ENCODE data around the gene PRKAR2B. TPM values are rescaled to one million over a fixed set of nuclear protein-coding genes. Genes with fewer than 3 reads are reported as not detected.

PRKAR2B gene
- total RNA-seq, 1 experiment from 2014 or later: 6.2 TPM

DNA sequence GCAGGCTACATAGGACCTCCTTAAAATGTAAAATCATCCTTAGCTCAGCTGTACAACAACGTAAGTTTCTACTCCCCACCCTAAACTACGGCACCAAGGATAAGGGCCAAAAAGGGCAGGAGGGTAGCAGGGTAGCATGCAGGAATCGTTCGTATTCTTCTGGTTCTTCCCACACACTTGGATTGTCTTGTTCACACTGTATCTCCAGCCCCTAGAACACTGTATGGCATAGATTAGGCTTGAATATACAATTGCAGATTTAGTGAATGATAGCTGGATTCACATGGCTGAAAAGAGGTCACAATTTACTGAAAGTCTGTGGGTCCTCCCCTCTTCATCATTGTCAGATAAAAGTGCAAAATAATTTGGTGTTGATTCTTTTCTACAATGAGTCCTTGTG, 28.2 kb upstream of the PRKAR2B start:
- 0 out of 2 replicates have a peak, but pooled peaks cover 3% of the 10 kb centered on the region for H3K9me3 ChIP-seq (replicated peaks)
- H3K27me3 ChIP-seq (replicated peaks): no peaks in the 10 kb centered on the region; the same call in 1 of the 2 replicates
- DNase-seq (ENCODE audit: low read depth in 1 of 2, low spot score in 2 of 2): no peak
- no peaks in the 10 kb centered on the region for H3K36me3 ChIP-seq
- H3K27ac ChIP-seq: no peak overlapping the region
- H3K4me1 ChIP-seq (replicated peaks): no peaks in the 10 kb centered on the region
- H3K4me3 ChIP-seq: no peak overlapping the region

DNA sequence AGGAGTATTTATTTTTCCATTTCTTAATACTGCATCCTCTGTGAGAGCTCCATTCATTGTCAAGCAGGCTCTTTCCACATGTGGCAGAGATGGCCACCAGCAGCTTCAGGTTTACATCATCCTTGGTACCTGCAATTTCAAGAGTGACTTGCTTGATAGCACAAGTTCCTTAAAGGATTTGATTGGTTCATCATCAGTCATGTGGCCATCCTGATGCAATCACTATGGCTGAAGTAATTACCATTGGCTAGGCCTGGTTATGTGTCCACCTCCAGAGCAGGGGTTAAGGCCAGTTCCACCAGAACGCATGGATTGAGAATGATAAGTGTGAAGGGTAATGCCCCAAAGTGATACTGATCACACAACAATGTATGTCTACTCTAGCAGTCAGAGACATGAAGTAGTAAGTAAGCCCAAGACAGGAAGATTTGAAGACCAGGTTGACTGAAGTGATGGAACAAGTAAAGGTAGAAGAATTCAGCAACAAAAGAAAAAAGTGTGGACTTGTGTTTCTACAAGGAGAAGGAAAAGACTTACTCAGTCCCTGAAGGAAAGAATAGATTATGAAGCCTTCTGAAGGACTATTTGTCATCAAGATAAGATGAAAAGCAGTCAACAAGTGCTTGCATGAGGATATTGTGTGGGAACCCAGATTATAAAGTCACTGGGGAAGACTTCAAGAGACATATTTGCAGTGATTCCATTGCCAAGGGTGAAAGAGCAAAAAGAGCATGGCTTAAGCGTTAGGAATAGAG, 26.4 kb upstream of the PRKAR2B start:
- H3K4me1 ChIP-seq (replicated peaks): no peaks in the 10 kb centered on the region
- no peaks in the 10 kb centered on the region for H3K27me3 ChIP-seq (replicated peaks)
- 0 out of 2 replicates have a peak, but pooled peaks cover 3% of the 10 kb centered on the region for H3K9me3 ChIP-seq (replicated peaks)
- H3K4me3 ChIP-seq: no peak overlapping the region
- H3K36me3 ChIP-seq: no peaks in the 10 kb centered on the region
- DNase-seq (ENCODE audit: low read depth in 1 of 2, low spot score in 2 of 2): no peak
- H3K27ac ChIP-seq: no peak overlapping the region

DNA sequence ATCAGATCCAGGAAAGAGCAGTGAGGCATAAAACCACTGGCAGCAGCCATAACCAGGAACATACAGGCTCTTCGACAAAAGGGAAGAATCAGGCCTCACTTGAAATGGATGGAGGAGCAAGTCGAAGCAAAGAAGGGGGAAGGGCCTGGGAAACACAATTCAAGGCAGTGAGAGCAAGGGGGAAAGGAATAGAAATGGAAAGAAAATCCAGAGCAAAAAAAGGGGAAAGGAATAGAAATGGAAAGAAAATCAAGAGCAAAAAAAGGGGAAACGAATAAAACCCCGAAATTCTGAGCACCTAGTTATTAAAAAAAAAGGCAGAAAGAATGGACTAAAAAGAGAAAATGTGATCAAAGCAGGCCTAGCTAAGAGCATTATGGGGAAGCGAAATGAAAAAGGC, 24.1 kb upstream of the PRKAR2B start:
- Histone ChIP-seq H3K4me3 (no peak overlapping the region), H3K27ac (no peak overlapping the region), H3K4me1 (replicated peaks) (no peaks in the 10 kb centered on the region), H3K9me3 (replicated peaks) (0 out of 2 replicates have a peak, but pooled peaks cover 6% of the 10 kb centered on the region), H3K27me3 (replicated peaks) (0 out of 2 replicates have a peak, but pooled peaks cover 2% of the 10 kb centered on the region), H3K36me3 (no peaks in the 10 kb centered on the region)
- DNase-seq (ENCODE audit: low read depth in 1 of 2, low spot score in 2 of 2): no peak

DNA sequence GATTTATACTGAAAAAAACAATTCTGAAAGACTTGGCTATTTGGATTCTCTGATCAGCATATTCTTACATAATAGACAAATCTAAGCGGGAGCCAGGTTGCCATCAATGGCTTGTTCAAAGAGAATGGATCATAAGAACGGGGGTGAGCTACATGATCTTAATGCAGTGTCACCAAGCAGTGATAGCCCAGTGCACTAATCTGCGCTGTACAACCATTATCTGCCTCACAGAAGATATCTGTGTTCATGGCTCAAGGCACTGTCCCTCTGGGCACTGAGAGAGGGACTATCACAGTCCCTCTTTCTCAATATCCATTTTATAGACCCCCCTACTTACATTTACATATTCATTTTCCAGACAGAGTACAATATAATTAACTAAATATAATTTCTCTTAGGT, 22.9 kb upstream of the PRKAR2B start:
- DNase-seq (ENCODE audit: low read depth in 1 of 2, low spot score in 2 of 2): no peak
- Histone ChIP-seq H3K4me3 (no peak overlapping the region), H3K27ac (no peak overlapping the region), H3K36me3 (no peaks in the 10 kb centered on the region), H3K9me3 (replicated peaks) (0 out of 2 replicates have a peak, but pooled peaks cover 6% of the 10 kb centered on the region), H3K27me3 (replicated peaks) (0 out of 2 replicates have a peak, but pooled peaks cover 2% of the 10 kb centered on the region), H3K4me1 (replicated peaks) (no peaks in the 10 kb centered on the region)

DNA sequence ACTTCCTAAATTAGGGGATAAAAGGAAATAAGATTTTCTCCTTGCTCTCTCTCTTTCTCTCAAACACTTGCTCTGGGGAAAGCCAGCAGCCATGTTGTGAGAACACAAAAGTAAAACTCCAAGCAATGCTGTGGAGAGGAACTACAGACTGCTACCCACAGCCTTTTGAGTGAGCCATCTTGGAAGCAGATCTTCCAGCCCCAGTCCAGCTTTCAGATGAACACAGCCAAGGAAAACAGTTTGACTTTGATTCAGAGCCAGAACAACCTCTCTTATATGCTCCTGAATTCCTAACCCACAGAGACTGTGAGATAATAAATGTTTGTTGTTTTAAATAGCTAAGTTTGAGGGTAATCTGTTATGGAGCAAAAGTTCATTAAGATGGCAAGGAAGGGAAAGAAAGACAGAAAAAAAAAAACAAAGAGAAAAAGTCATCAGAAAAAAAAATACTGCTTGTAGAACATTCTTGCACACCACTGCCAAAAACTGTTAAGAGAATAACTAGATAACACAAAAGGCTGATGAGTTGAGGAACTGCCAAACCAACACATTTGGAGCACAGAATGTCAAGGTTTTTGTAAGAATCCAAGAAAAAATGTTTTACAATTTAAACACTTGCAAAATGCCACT, 20.9 kb upstream of the PRKAR2B start:
- Histone ChIP-seq H3K36me3 (no peaks in the 10 kb centered on the region), H3K27ac (no peak overlapping the region), H3K9me3 (replicated peaks) (0 out of 2 replicates have a peak, but pooled peaks cover 2% of the 10 kb centered on the region), H3K4me3 (no peak overlapping the region), H3K27me3 (replicated peaks) (0 out of 2 replicates have a peak, but pooled peaks cover 2% of the 10 kb centered on the region), H3K4me1 (replicated peaks) (no peaks in the 10 kb centered on the region)
- DNase-seq (ENCODE audit: low read depth in 1 of 2, low spot score in 2 of 2): no peak

DNA sequence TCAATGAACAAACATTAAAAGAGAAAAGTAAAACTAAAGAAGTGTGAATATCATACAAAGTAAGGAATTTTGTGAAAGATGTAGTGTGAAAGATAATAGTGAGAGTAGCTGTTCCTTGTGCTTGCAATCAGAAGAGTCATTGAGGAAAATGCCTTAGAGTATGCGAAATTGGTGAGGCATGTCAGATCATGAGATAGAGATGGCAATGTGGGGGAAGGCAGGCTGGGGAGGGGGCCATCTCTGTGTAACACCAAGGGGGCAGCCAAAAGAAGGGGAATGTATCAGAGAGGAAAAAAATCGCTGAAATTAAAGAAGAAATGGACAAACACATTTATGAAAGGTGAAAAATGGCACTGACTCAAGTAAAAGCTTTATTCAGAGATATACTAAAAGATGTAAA, 19.6 kb upstream of the PRKAR2B start:
- Histone ChIP-seq H3K9me3 (replicated peaks) (0 out of 2 replicates have a peak, but pooled peaks cover 2% of the 10 kb centered on the region), H3K36me3 (no peaks in the 10 kb centered on the region), H3K4me1 (replicated peaks) (no peaks in the 10 kb centered on the region), H3K27me3 (replicated peaks) (0 out of 2 replicates have a peak, but pooled peaks cover 2% of the 10 kb centered on the region), H3K4me3 (no peak overlapping the region), H3K27ac (no peak overlapping the region)
- DNase-seq (ENCODE audit: low read depth in 1 of 2, low spot score in 2 of 2): no peak

DNA sequence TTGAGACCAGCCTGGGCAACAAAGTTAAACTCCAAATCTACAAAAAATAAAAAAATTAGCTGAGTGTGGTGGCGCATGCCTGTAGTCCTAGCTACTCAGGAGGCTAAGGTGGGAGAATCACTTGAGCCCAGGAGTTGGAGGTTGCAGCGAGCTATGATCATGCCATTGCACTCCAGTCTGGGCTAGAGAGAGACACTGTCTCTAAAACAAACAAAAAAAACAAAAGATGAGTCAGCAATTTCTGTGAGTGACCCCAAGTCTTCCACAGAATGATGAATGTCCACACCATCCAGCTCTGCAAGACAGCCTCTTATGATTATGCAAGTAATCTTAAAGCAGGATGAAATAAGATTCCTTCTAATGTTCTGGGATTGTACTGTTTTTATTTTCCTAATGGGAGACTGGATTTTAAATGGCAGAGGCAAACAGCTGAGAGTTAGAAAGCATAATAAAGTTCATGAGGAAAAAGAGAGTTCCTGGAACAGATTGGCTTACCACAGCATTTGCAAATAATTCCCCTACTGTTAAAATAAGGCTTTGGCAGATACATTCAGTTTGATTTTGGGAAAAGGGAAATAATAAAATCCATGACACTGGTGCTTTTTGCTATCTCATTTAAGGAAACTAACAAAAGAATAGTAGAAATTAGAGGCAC, 18.9 kb upstream of the PRKAR2B start:
- Histone ChIP-seq H3K27me3 (replicated peaks) (0 out of 2 replicates have a peak, but pooled peaks cover 2% of the 10 kb centered on the region), H3K9me3 (replicated peaks) (0 out of 2 replicates have a peak, but pooled peaks cover 2% of the 10 kb centered on the region), H3K4me3 (no peak overlapping the region), H3K27ac (no peak overlapping the region), H3K4me1 (replicated peaks) (no peaks in the 10 kb centered on the region), H3K36me3 (no peaks in the 10 kb centered on the region)
- DNase-seq (ENCODE audit: low read depth in 1 of 2, low spot score in 2 of 2): no peak

DNA sequence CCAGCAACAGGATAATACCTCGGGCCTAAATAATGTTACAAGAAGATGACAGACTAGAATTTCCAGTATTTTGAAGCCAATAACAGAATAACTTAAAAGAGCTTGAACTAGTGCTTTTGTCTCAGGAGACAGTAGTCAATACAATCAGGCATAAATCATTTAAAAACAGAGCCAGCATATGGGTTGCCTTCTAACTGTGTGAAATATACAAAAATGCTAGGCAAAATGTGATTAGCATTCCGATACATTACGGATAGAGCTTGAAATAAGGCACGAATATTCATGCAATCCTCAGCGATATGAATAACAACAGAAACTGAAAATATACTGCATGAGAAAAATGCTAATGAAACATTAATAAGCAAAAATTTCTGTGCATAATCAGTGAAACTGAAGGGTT, 18.3 kb upstream of the PRKAR2B start:
- no peaks in the 10 kb centered on the region for H3K4me1 ChIP-seq (replicated peaks)
- H3K4me3 ChIP-seq: no peak overlapping the region
- H3K27ac ChIP-seq: no peak overlapping the region
- H3K9me3 ChIP-seq (replicated peaks): 0 out of 2 replicates have a peak, but pooled peaks cover 2% of the 10 kb centered on the region
- H3K36me3 ChIP-seq: no peaks in the 10 kb centered on the region
- DNase-seq (ENCODE audit: low read depth in 1 of 2, low spot score in 2 of 2): no peak
- H3K27me3 ChIP-seq (replicated peaks): 0 out of 2 replicates have a peak, but pooled peaks cover 2% of the 10 kb centered on the region

DNA sequence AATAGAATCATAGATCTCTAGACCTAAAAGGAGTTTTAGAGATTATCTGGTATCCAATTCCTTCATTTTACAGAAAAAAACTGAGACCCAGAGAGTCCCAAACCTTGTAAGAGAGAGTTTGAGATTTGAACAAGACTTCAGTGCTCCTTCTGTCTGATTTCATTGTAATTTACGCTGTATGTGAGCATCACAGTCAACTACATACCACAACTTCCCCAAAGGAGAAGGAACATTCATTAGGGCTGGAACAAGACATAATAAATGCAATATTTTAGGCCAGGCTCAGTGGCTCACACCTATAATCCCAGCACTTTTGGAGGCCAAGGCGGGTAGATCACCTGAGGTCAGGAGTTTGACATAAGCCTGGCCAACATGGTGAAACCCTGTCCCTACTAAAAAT, 17.3 kb upstream of the PRKAR2B start:
- H3K4me1 ChIP-seq (replicated peaks): no peaks in the 10 kb centered on the region
- 0 out of 2 replicates have a peak, but pooled peaks cover 2% of the 10 kb centered on the region for H3K9me3 ChIP-seq (replicated peaks)
- H3K4me3 ChIP-seq: no peak overlapping the region
- H3K36me3 ChIP-seq: no peaks in the 10 kb centered on the region
- DNase-seq (ENCODE audit: low read depth in 1 of 2, low spot score in 2 of 2): no peak
- H3K27me3 ChIP-seq (replicated peaks): 0 out of 2 replicates have a peak, but pooled peaks cover 2% of the 10 kb centered on the region
- H3K27ac ChIP-seq: no peak overlapping the region

DNA sequence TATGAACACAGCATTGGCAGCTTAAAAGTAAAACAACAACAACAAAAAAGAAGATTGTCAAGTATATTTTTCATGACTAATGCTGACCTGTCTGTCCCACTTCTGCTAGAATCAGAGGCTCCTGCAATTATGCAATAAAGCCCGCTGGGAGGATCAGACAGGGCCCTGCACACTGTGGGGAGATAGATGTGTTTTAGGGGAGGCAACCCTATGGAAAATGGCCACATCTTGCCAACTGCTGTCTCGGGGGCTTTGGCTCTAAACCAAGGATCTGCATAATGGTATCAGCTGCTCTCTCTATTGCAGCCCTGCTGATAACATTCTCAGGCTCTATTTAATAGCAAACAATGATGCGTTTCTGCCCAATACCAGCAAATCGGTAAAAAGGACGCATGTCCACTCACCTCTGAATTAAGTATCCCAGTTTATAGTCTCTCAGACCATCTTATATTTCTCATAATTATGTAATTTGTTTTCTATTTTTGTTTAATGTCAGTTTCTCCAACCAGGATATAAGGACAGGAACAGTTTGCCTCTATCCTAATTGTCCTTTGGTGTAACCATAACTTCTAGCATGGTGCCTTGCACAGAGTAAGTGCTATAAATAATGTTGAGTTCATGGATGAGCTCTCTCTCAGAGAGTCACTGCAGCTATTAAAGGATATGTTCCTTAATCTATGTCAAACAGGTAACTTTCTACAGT, 15.3 kb upstream of the PRKAR2B start:
- Histone ChIP-seq H3K4me1 (replicated peaks) (no peaks in the 10 kb centered on the region), H3K36me3 (no peaks in the 10 kb centered on the region), H3K27ac (no peak overlapping the region), H3K4me3 (no peak overlapping the region), H3K27me3 (replicated peaks) (0 out of 2 replicates have a peak, but pooled peaks cover 2% of the 10 kb centered on the region), H3K9me3 (replicated peaks) (no peaks in the 10 kb centered on the region)
- no peak for DNase-seq (ENCODE audit: low read depth in 1 of 2, low spot score in 2 of 2)

DNA sequence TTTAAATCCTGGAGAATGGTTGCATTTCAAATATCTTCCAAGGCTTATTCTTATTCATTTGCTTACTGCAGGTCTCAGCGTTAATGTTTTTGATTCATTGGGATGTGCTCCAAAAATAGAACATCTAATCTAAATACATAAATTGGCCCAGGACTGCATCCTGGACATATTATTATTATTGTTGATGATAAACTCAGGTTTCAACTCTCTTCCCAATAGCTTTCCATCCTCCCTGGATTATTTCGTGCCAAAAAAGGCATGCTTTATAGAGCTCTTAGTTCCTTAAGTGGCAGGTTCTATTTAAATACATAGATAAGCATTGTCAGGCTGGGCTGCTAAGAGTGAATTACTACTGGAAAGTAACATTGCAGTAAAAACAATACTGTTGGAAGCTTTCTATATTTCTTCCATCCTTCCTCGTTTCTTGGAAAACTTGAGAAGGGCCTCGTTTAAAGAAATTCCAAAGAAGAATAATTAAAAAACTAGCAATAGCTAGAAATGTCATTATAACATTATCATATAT, 14.7 kb upstream of the PRKAR2B start:
- H3K27me3 ChIP-seq (replicated peaks): no peaks in the 10 kb centered on the region
- no peaks in the 10 kb centered on the region for H3K36me3 ChIP-seq
- H3K4me1 ChIP-seq (replicated peaks): no peaks in the 10 kb centered on the region; the same call in 1 of the 2 replicates
- no peak overlapping the region for H3K4me3 ChIP-seq
- no peaks in the 10 kb centered on the region for H3K9me3 ChIP-seq (replicated peaks)
- no peak for DNase-seq (ENCODE audit: low read depth in 1 of 2, low spot score in 2 of 2)
- no peak overlapping the region for H3K27ac ChIP-seq

DNA sequence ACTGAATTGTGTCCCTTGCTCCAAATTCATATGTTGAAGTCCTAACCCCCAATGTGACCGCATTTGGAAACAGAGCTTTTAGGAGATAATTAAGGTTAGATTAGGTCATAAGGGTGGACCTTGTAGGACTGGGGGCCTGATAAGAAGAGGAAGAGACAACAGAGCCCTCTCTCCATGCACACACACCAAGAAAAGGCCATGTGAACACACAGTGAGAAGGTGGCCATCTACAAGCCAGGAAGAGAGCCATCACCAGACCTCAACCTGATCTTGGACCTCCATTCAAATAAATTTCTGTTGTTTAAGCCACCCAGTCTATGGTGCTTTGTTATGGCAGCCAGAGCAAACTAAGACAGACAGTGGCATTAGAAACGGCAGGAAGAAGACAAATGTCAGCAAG, 12.5 kb upstream of the PRKAR2B start:
- H3K36me3 ChIP-seq: no peaks in the 10 kb centered on the region
- no peak overlapping the region for H3K27ac ChIP-seq
- H3K9me3 ChIP-seq (replicated peaks): no peaks in the 10 kb centered on the region
- H3K27me3 ChIP-seq (replicated peaks): no peaks in the 10 kb centered on the region
- no peak for DNase-seq (ENCODE audit: low read depth in 1 of 2, low spot score in 2 of 2)
- H3K4me1 ChIP-seq (replicated peaks): peaks cover 10% of the 10 kb centered on the region
- H3K4me3 ChIP-seq: no peak overlapping the region
